ENCODE results near the gene LIF.

The LIF gene

GRCh38 chr22:30224161-30224857 lies 22.2 kb downstream of the LIF start:
- Mint-ChIP-seq H3K4me1 (peaks cover 25% of the 10 kb centered on the region), H3K36me3 (ENCODE audit: low read depth) (peaks cover 3% of the 10 kb centered on the region), H3K27me3 (ENCODE audit: low read depth) (peaks cover 21% of the 10 kb centered on the region), H3K9me3 (no peaks in the 10 kb centered on the region), H3K4me3 (no peak overlapping the region), H3K27ac (peak overlapping the region in 1 of 3 experiments; percentile 75)
- TF ChIP-seq CTCF (IDR thresholded peaks at IDR 0.05; ENCODE audit: unreplicated experiment in 3 of 3) = no peak

GRCh38 chr22:30223303-30223702 lies 23.3 kb downstream of the LIF start:
- Mint-ChIP-seq H3K4me1 (peaks cover 26% of the 10 kb centered on the region), H3K27me3 (ENCODE audit: low read depth) (peaks cover 18% of the 10 kb centered on the region), H3K36me3 (ENCODE audit: low read depth) (peaks cover 3% of the 10 kb centered on the region), H3K9me3 (no peaks in the 10 kb centered on the region), H3K4me3 (no peak overlapping the region), H3K27ac (peak overlapping the region in 2 of 3 experiments; percentile 75 to 87)
- TF ChIP-seq CTCF (IDR thresholded peaks at IDR 0.05; ENCODE audit: unreplicated experiment in 3 of 3) = no peak

- H3K27me3 Mint-ChIP-seq (ENCODE audit: low read depth) = peaks cover 18% of the 10 kb centered on the region
- no peaks in the 10 kb centered on the region for H3K9me3 Mint-ChIP-seq
- H3K4me1 Mint-ChIP-seq = peaks cover 35% of the 10 kb centered on the region
- no peak for TF ChIP-seq CTCF (IDR thresholded peaks at IDR 0.05; ENCODE audit: unreplicated experiment in 3 of 3)
- no peak overlapping the region for H3K4me3 Mint-ChIP-seq
- H3K36me3 Mint-ChIP-seq (ENCODE audit: low read depth) = peaks cover 3% of the 10 kb centered on the region
- peak overlapping the region in 2 of 3 experiments; percentile 75 to 87 for H3K27ac Mint-ChIP-seq
Measured at GRCh38 chr22:30222321-30222720, 24.2 kb downstream of the LIF start.

- H3K27ac Mint-ChIP-seq = no peak overlapping the region
- peaks cover 3% of the 10 kb centered on the region for H3K36me3 Mint-ChIP-seq (ENCODE audit: low read depth)
- H3K9me3 Mint-ChIP-seq = no peaks in the 10 kb centered on the region
- H3K4me3 Mint-ChIP-seq = no peak overlapping the region
- TF ChIP-seq CTCF (IDR thresholded peaks at IDR 0.05; ENCODE audit: unreplicated experiment in 3 of 3) = no peak
- peaks cover 12% of the 10 kb centered on the region for H3K27me3 Mint-ChIP-seq (ENCODE audit: low read depth)
- peaks cover 32% of the 10 kb centered on the region for H3K4me1 Mint-ChIP-seq
Measured at GRCh38 chr22:30221121-30221992, 25.2 kb downstream of the LIF start.

GRCh38 chr22:30220338-30221012 lies 26.1 kb downstream of the LIF start:
- TF ChIP-seq CTCF (IDR thresholded peaks at IDR 0.05; ENCODE audit: unreplicated experiment in 3 of 3) = no peak
- peaks cover 3% of the 10 kb centered on the region for H3K36me3 Mint-ChIP-seq (ENCODE audit: low read depth)
- no peak overlapping the region for H3K4me3 Mint-ChIP-seq
- no peaks in the 10 kb centered on the region for H3K9me3 Mint-ChIP-seq
- peaks cover 9% of the 10 kb centered on the region for H3K27me3 Mint-ChIP-seq (ENCODE audit: low read depth)
- H3K27ac Mint-ChIP-seq = peak overlapping the region in 2 of 3 experiments; percentile 43 to 49
- H3K4me1 Mint-ChIP-seq = peaks cover 29% of the 10 kb centered on the region

All from nephron (organoid).